ENCODE data around the gene EFCAB11. TPM values are rescaled to one million over a fixed set of nuclear protein-coding genes. Genes with fewer than 3 reads are reported as not detected.

EFCAB11 gene
- total and polyA plus RNA-seq, 2 of the 8 experiments (the other 6 are each of a cell fraction or from before 2014, with no cell fraction given) = 6.8 to 12.8 TPM

GRCh38 chr14:89952576-89952975 is 2.0 kb downstream of the EFCAB11 start (continued):
- no peak for TF ChIP-seq CHD7 (IDR thresholded peaks at IDR 0.05; ENCODE audit: insufficient replicate concordance, low read length)
- TF ChIP-seq POLR2A (IDR thresholded peaks at IDR 0.05; ENCODE audit: control extremely low read depth in 1 of 2, low read depth in 2 of 2, low read length in 2 of 2) = no peak
